Caki2 (cell line): ENCODE results near the gene ZNF423. TPM values are rescaled to one million over a fixed set of nuclear protein-coding genes. Genes with fewer than 3 reads are reported as not detected.

Experiments used
- total RNA-seq: library from RNA; depleted of rRNA; stranded (reverse); fragments of >200 nt; shearing (Covaris generic); gene quantifications from 2 replicates; pipeline ENCODE4 v1.2.3, GENCODE V29; 2014; ENCODE audit warnings: low replicate concordance; rRNA removed

ZNF423 gene
- total RNA-seq, 1 experiment from 2014 or later, result 0.24 TPM

Other genes with a start within 250 kb of the ZNF423 start
- 12.5 and 47.2 TPM in 2 replicates for gene CNEP1R1, start 169.1 kb upstream of the ZNF423 start, total RNA-seq
- 2.8 and 8.7 TPM in 2 replicates for gene HEATR3, start 209.9 kb upstream of the ZNF423 start, total RNA-seq